Fibroblast of lung (primary cell): ENCODE results near the gene LRRC10B. TPM values are rescaled to one million over a fixed set of nuclear protein-coding genes. Genes with fewer than 3 reads are reported as not detected.

ENCODE experiments used
- DNase-seq, 2 donors: peaks; one replicate each; pipeline versions ENCODE4 v3.0.0 to v3.0.0-alpha.2; 2010; ENCODE audit warnings: low read depth in 2 of 2
- H2AFZ ChIP-seq: 2 replicates; pipeline ENCODE4 v1.5.1; 2012; ENCODE audit warnings: low read length, control low read depth, inconsistent platforms
- H3K27ac ChIP-seq: 2 replicates; pipeline ENCODE4 v1.5.1; 2011; ENCODE audit warnings: low read length, control low read depth; ENCODE audit not compliant: insufficient read depth
- H3K27me3 ChIP-seq: 2 replicates; pipeline ENCODE4 v1.5.1; 2011; ENCODE audit warnings: mild to moderate bottlenecking, low read length; ENCODE audit not compliant: control insufficient read depth, insufficient read depth
- H3K36me3 ChIP-seq: 2 replicates; pipeline ENCODE4 v1.5.1; 2011; ENCODE audit warnings: low read length; ENCODE audit not compliant: control insufficient read depth, insufficient read depth
- H3K4me1 ChIP-seq: 2 replicates; pipeline ENCODE4 v1.5.1; 2011; ENCODE audit warnings: low read length; ENCODE audit not compliant: control insufficient read depth, insufficient read depth; ENCODE audit errors: extremely low read depth
- H3K4me2 ChIP-seq: 2 replicates; pipeline ENCODE4 v1.5.1; 2011; ENCODE audit warnings: low read length, control low read depth; ENCODE audit not compliant: insufficient read depth; ENCODE audit errors: extremely low read depth
- H3K4me3 ChIP-seq, 4 experiments: fragments of 200-600 bp in 1 of 4; sonication (generic) in 1 of 4; replicated peaks in 1 of 4; 2 replicates each; pipeline ENCODE4 v1.5.1; 2011 to 2016; ENCODE audit warnings: low read length in 4 of 4, low read depth in 3 of 4, mild to moderate bottlenecking in 3 of 4, control low read depth in 2 of 4, inconsistent platforms in 1 of 4, mixed read lengths in 1 of 4; ENCODE audit not compliant: insufficient read depth in 1 of 4; ENCODE audit errors: control extremely low read depth in 1 of 4
- H3K79me2 ChIP-seq: 2 replicates; pipeline ENCODE4 v1.5.1; 2012; ENCODE audit warnings: mild to moderate bottlenecking, low read length, inconsistent platforms; ENCODE audit not compliant: control insufficient read depth, insufficient read depth
- H3K9ac ChIP-seq: 2 replicates; pipeline ENCODE4 v1.5.1; 2011; ENCODE audit warnings: mild to moderate bottlenecking, low read length, control low read depth; ENCODE audit not compliant: insufficient read depth
- H3K9me3 ChIP-seq: 2 replicates; pipeline ENCODE4 v1.5.1; 2012; ENCODE audit warnings: low read depth, low read length; ENCODE audit not compliant: control insufficient read depth, insufficient read depth
- H4K20me1 ChIP-seq: 2 replicates; pipeline ENCODE4 v1.5.1; 2011; ENCODE audit warnings: low read length; ENCODE audit not compliant: control insufficient read depth, insufficient read depth; ENCODE audit errors: extremely low read depth
- CTCF ChIP-seq, 2 donors: IDR thresholded peaks in 1 of 2; conservative IDR thresholded peaks in 1 of 2; 1 replicate in 1 of 2; 2 replicates in 1 of 2; pipeline ENCODE4 v1.5.1; 2011 to 2012; ENCODE audit warnings: low read length in 2 of 2, control low read depth in 1 of 2, inconsistent platforms in 1 of 2, low read depth in 1 of 2, mild to moderate bottlenecking in 1 of 2
- EZH2 ChIP-seq: IDR thresholded peaks from 2 replicates; pipeline ENCODE4 v1.5.1; 2012; ENCODE audit warnings: low read length, control low read depth, mild to moderate bottlenecking; ENCODE audit errors: missing control alignments
- polyA plus RNA-seq, 2 donors: library from polyadenylated mRNA; depleted of rRNA in 1 of 2; stranded (reverse) in 1 of 2; unstranded in 1 of 2; fragments of >200 nt; gene quantifications; 2 replicates each; pipeline ENCODE4 v1.2.1, GENCODE V29; 2011 to 2012; ENCODE audit warnings: missing spikeins in 1 of 2
- total RNA-seq: library from RNA; depleted of rRNA; stranded (reverse); fragments of >200 nt; gene quantifications from 2 replicates; pipeline ENCODE4 v1.2.1, GENCODE V29; 2014

LRRC10B gene
- total and polyA plus RNA-seq, 2 donors (not counting 1 experiment from before 2014, with no cell fraction given): 0.17 TPM; not detected in 1

DNA sequence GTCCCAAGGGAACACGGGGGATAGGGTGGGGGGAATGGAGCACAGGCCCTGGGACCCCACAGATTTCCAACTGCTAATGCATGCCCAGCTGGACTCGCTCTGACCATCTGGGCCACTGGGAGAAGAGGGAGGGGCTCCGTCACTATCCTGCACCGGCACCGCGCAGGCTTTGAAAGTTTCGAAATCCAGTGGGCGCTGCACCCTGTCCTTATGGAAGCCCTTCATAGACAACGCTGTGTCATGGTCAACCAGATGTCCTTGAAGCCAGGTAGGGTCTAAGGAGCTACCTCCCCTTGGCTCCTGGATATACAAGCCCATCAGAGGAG is 30.1 kb downstream of the LRRC10B start:
- Histone ChIP-seq H3K4me3 (no peak overlapping the region), H3K9ac (no peak overlapping the region), H3K4me2 (no peak overlapping the region), H3K79me2 (no peaks in the 10 kb centered on the region), H3K27me3 (peaks cover 20% of the 10 kb centered on the region), H3K36me3 (no peaks in the 10 kb centered on the region), H2AFZ (no peak overlapping the region), H3K4me1 (peaks cover 4% of the 10 kb centered on the region), H3K27ac (no peak overlapping the region), H3K9me3 (no peaks in the 10 kb centered on the region), H4K20me1 (no peaks in the 10 kb centered on the region)
- no peak for DNase-seq
- TF ChIP-seq EZH2 (no peak), CTCF (conservative IDR thresholded peaks at IDR 0.05 in 1 of 2, IDR thresholded peaks at IDR 0.05 in 1 of 2; ENCODE audit: low read depth in 1 of 2, low read length in 2 of 2) (no peak)

DNA sequence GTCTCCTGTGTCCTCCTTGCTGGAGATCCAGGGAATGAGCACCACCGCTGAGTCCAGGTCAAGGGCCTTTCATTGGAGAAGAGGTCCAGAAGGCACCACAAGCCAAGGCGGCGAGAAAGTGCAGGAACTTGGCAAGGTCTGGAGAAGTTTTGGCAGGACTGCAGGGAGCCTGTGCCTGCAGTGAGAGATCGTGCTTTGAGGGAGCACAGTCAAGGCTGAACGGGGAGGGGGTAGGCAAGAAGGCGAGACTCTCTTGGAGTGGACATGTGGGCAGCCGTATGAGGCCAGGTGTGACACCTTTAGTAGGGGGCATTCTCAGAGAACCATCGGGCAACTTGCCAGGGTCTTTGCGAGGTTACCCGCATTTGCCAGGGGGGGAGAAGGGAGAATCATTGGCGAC is 30.5 kb downstream of the LRRC10B start:
- H3K4me1 ChIP-seq: peaks cover 7% of the 10 kb centered on the region

GRCh38 chr11:61539831-61540357 is 31.3 kb downstream of the LRRC10B start:
- Histone ChIP-seq H2AFZ (no peak overlapping the region), H3K4me3 (no peak overlapping the region), H3K9ac (no peak overlapping the region), H3K27ac (no peak overlapping the region), H3K36me3 (no peaks in the 10 kb centered on the region), H3K4me2 (no peak overlapping the region), H4K20me1 (no peaks in the 10 kb centered on the region), H3K4me1 (peaks cover 7% of the 10 kb centered on the region), H3K79me2 (no peaks in the 10 kb centered on the region), H3K9me3 (no peaks in the 10 kb centered on the region), H3K27me3 (peaks cover 11% of the 10 kb centered on the region)
- TF ChIP-seq EZH2: no peak
- TF ChIP-seq CTCF (conservative IDR thresholded peaks at IDR 0.05 in 1 of 2, IDR thresholded peaks at IDR 0.05 in 1 of 2; ENCODE audit: low read depth in 1 of 2, low read length in 2 of 2): no peak
- DNase-seq: no peak

More for the DNA sequence above, 30.5 kb downstream of the LRRC10B start:
- Histone ChIP-seq H3K27me3 (peaks cover 19% of the 10 kb centered on the region), H3K4me2 (no peak overlapping the region), H3K4me3 (no peak overlapping the region), H4K20me1 (no peaks in the 10 kb centered on the region), H2AFZ (no peak overlapping the region), H3K36me3 (no peaks in the 10 kb centered on the region), H3K27ac (no peak overlapping the region), H3K79me2 (no peaks in the 10 kb centered on the region), H3K9me3 (no peaks in the 10 kb centered on the region), H3K9ac (no peak overlapping the region)
- TF ChIP-seq CTCF (conservative IDR thresholded peaks at IDR 0.05 in 1 of 2, IDR thresholded peaks at IDR 0.05 in 1 of 2; ENCODE audit: low read depth in 1 of 2, low read length in 2 of 2) (no peak), EZH2 (no peak)
- DNase-seq: no peak
